GM19240 (cell line): ENCODE data around the gene RGPD4.

Experiments
- DNase-seq: peaks from one replicate; pipeline ENCODE4 v3.0.0; 2011; ENCODE audit warnings: low spot score; ENCODE audit not compliant: insufficient read length

Gene RGPD4

GRCh38 chr2:107927034-107927534 lies 100.4 kb downstream of the RGPD4 start:
- DNase-seq: no peak

GRCh38 chr2:107931412-107931811 lies 104.7 kb downstream of the RGPD4 start:
- no peak for DNase-seq

- no peak for DNase-seq
Measured at GRCh38 chr2:107932488-107932887, 105.8 kb downstream of the RGPD4 start.

- no peak for DNase-seq
Measured at GRCh38 chr2:107932979-107933378, 106.3 kb downstream of the RGPD4 start.

GRCh38 chr2:107936433-107937359 lies 110.0 kb downstream of the RGPD4 start:
- DNase-seq: no peak
